GM23248 (cell line): Measurements from ENCODE around the gene EFCAB10. TPM values are rescaled to one million over a fixed set of nuclear protein-coding genes. Genes with fewer than 3 reads are reported as not detected.

Experiments used
- DNase-seq: peaks from one replicate; pipeline ENCODE4 v3.0.0-alpha.2; 2015
- H2AFZ ChIP-seq: fragments of 200-600 bp; sonication (generic); 2 replicates; pipeline ENCODE4 v1.6.1; 2016; ENCODE audit warnings: antibody characterized with exemption
- H3F3A ChIP-seq: fragments of 200-600 bp; sonication (generic); 2 replicates; pipeline ENCODE4 v1.6.1; 2016; ENCODE audit warnings: mild to moderate bottlenecking, antibody characterized with exemption, mixed run types; ENCODE audit not compliant: insufficient read depth
- H3K27ac ChIP-seq: fragments of 200-600 bp; sonication (generic); 2 replicates; pipeline ENCODE4 v1.5.1; 2016; ENCODE audit warnings: mild to moderate bottlenecking
- H3K27me3 ChIP-seq: fragments of 200-600 bp; sonication (generic); replicated peaks from 2 replicates; pipeline ENCODE4 v1.6.1; 2016; ENCODE audit warnings: mild to moderate bottlenecking; ENCODE audit not compliant: insufficient read depth
- H3K36me3 ChIP-seq: fragments of 200-600 bp; sonication (generic); 2 replicates; pipeline ENCODE4 v1.6.1; 2016; ENCODE audit warnings: low read depth, mild to moderate bottlenecking
- H3K4me1 ChIP-seq: fragments of 200-600 bp; sonication (generic); 2 replicates; pipeline ENCODE4 v1.6.1; 2016; ENCODE audit warnings: mild to moderate bottlenecking; ENCODE audit not compliant: insufficient read depth
- H3K4me2 ChIP-seq: fragments of 200-600 bp; sonication (generic); one replicate; pipeline ENCODE4 v1.6.1; 2016; ENCODE audit warnings: mild to moderate bottlenecking; ENCODE audit not compliant: unreplicated experiment
- H3K4me3 ChIP-seq: fragments of 200-600 bp; sonication (generic); 2 replicates; pipeline ENCODE4 v1.5.1; 2016; ENCODE audit warnings: mild to moderate bottlenecking
- H3K79me2 ChIP-seq: fragments of 200-600 bp; sonication (generic); 2 replicates; pipeline ENCODE4 v1.6.1; 2016; ENCODE audit warnings: mild to moderate bottlenecking; ENCODE audit not compliant: insufficient read depth
- H3K9ac ChIP-seq: fragments of 200-600 bp; sonication (generic); 2 replicates; pipeline ENCODE4 v1.6.1; 2016; ENCODE audit warnings: mild to moderate bottlenecking
- H3K9me2 ChIP-seq: fragments of 200-600 bp; sonication (generic); 2 replicates; pipeline ENCODE4 v1.6.1; 2016; ENCODE audit warnings: mixed run types, mild to moderate bottlenecking, moderate library complexity; ENCODE audit not compliant: insufficient read depth
- H3K9me3 ChIP-seq: fragments of 200-600 bp; sonication (generic); one replicate; pipeline ENCODE4 v1.6.1; 2017; ENCODE audit warnings: low read depth
- H4K20me1 ChIP-seq: fragments of 200-600 bp; sonication (generic); 2 replicates; pipeline ENCODE4 v1.6.0; 2016; ENCODE audit not compliant: insufficient read depth
- EZH2 ChIP-seq: fragments of 200-600 bp; sonication (generic); IDR thresholded peaks from 2 replicates; pipeline ENCODE4 v1.6.1; 2018; ENCODE audit warnings: antibody characterized with exemption, mild to moderate bottlenecking; ENCODE audit not compliant: insufficient read depth, poor library complexity, severe bottlenecking
- EZH2phosphoT487 ChIP-seq: fragments of 200-600 bp; sonication (generic); IDR thresholded peaks from 2 replicates; pipeline ENCODE4 v1.6.1; 2018; ENCODE audit warnings: antibody characterized with exemption, moderate library complexity, mild to moderate bottlenecking, low read depth; ENCODE audit not compliant: insufficient read depth
- WGBS, 2 experiments: methylation state at CpG; one replicate each; pipeline ENCODE4 v1.1.6; 2015 to 2017; ENCODE audit warnings: low lambda C conversion rate in 2 of 2, low coverage in 1 of 2; ENCODE audit errors: missing lambda C conversion rate in 2 of 2; 5-methylcytosine and 5-hydroxymethylcytosine counted together
- in situ Hi-C: fragments of 300-500 bp; cut with MboI; formaldehyde crosslinking; loops from 2 replicates; pipeline ENCODE4 v1.15.0; 2020
- polyA plus RNA-seq: library from polyadenylated mRNA; unstranded; fragments of >200 nt; fragmentation: Nextera tagmentation; extraction: Ambion mirVana; gene quantifications from 2 replicates; pipeline ENCODE4 v1.2.1, GENCODE V29; 2016
- total RNA-seq: library from RNA; depleted of rRNA; stranded (reverse); fragments of >200 nt; shearing (Covaris generic); gene quantifications from 2 replicates; pipeline ENCODE4 v1.2.3, GENCODE V29; 2014

Gene EFCAB10
- total and polyA plus RNA-seq, 2 experiments from 2014 or later, result 0.25 TPM; not detected in 1

DNA sequence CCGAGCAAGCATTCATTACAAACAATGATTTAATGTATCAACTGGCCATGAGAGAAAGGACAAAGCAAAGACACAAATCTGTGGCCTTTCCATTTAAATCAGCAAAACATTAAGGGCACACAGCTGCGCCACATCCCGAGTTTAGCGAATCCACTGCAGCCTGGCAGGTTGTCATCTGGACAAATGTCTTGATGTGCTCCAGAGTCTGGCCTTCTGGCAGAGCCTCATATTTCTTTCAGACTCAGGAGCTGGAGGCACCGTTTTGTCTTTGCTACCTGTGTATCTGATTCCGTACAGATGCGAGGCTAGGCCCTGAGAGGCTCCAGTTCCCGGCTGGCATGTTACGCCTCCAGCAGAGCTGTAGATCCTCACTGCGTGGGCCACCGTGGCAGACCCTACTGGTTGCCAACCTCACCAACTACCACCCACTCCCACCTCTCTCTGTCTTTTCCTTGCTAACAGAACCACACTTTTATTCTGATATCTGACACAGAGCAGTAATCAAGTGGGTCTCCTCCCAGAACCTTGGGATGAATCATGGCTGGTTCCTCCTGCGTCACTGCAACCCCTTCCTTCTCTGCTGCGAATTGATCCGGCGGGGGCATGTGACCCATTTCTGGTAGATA lies 40.9 kb upstream of the EFCAB10 start:
- 67 to 72% methylated on average over 15 of the region's 15 CpGs for WGBS, 2 experiments

GRCh38 chr7:105621617-105622016 lies 40.3 kb upstream of the EFCAB10 start:
- Histone ChIP-seq H3K79me2 (no peaks in the 10 kb centered on the region), H3K36me3 (0 out of 2 replicates have a peak, but pooled peaks cover 10% of the 10 kb centered on the region), H4K20me1 (no peaks in the 10 kb centered on the region), H3K9ac (0 out of 2 replicates have a peak overlapping the region, but pooled peaks have one; percentile 14), H3K4me1 (peaks cover 9% of the 10 kb centered on the region), H3K4me3 (no peak overlapping the region), H2AFZ (no peak overlapping the region), H3K4me2 (no peak overlapping the region), H3K27ac (no peak overlapping the region), H3K9me3 (no peaks in the 10 kb centered on the region), H3K9me2 (no peaks in the 10 kb centered on the region), H3F3A (no peaks in the 10 kb centered on the region), H3K27me3 (no peaks in the 10 kb centered on the region)
- DNase-seq, result peak; percentile 62
- 59 to 64% methylated on average over 3 of the region's 3 CpGs for WGBS, 2 experiments
- in situ Hi-C loops, result no loop called here
- TF ChIP-seq EZH2, result no peak
- no peak for TF ChIP-seq EZH2phosphoT487

More for the DNA sequence above, 40.9 kb upstream of the EFCAB10 start:
- H3F3A ChIP-seq, result no peaks in the 10 kb centered on the region
- DNase-seq, result no peak
- H3K27ac ChIP-seq, result no peak overlapping the region
- H3K4me3 ChIP-seq, result no peak overlapping the region
- H3K36me3 ChIP-seq, result 0 out of 2 replicates have a peak, but pooled peaks cover 10% of the 10 kb centered on the region
- no peak for TF ChIP-seq EZH2
- no peak for TF ChIP-seq EZH2phosphoT487
- no peaks in the 10 kb centered on the region for H3K9me2 ChIP-seq
- no peaks in the 10 kb centered on the region for H4K20me1 ChIP-seq
- H3K4me2 ChIP-seq, result no peak overlapping the region
- H3K79me2 ChIP-seq, result no peaks in the 10 kb centered on the region
- H2AFZ ChIP-seq, result no peak overlapping the region
- H3K4me1 ChIP-seq, result peaks cover 9% of the 10 kb centered on the region
- no peaks in the 10 kb centered on the region for H3K27me3 ChIP-seq
- in situ Hi-C loops, result no loop called here
- no peaks in the 10 kb centered on the region for H3K9me3 ChIP-seq
- no peak overlapping the region for H3K9ac ChIP-seq

DNA sequence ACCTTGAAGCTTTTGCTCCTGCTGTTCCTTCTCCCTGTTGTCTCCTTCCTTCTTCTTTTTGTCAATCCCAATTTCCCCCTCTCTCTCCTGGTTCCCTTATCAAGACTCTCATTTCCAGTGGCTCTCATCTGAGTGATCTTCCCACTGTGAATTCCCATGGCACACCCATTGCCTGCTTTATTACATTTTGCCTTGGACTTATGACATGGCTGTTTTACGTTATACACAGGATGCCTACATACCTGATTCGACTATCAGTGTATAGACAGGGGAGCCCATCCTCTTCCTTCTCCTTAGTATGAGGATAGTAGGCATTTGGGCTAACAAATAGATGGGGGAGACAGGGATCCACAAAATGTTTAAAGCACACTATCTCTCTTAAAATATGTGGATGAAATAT lies 39.9 kb upstream of the EFCAB10 start:
- in situ Hi-C loops, result no loop called here
- no peak overlapping the region for H2AFZ ChIP-seq

DNA sequence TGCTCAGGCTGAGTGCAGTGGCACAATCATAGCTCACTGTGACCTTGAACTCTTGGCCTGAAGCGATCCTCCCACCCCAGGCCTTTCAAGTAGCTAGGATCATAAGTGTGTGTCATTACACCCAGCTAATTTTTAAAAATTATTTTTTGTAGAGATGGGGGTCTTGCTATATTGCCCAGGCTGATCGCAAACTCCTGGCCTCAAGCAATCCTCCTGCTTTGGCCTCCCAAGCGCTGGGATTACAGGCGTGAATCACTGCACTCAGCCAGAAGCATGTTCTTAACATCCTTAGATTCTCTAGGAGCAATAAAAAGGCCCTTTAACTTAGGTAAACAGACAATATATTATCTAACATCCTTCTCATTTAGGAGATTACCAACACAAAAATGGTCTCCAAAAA lies 38.3 kb upstream of the EFCAB10 start:
- no peaks in the 10 kb centered on the region for H3F3A ChIP-seq
- no peak overlapping the region for H3K27ac ChIP-seq
- no peaks in the 10 kb centered on the region for H4K20me1 ChIP-seq
- H3K9me2 ChIP-seq, result no peaks in the 10 kb centered on the region
- no peaks in the 10 kb centered on the region for H3K9me3 ChIP-seq
- 89 to 96% methylated on average over 4 of the region's 4 CpGs for WGBS, 2 experiments
- TF ChIP-seq EZH2, result no peak
- TF ChIP-seq EZH2phosphoT487, result no peak
- H3K36me3 ChIP-seq, result no peaks in the 10 kb centered on the region
- no peak overlapping the region for H2AFZ ChIP-seq
- H3K79me2 ChIP-seq, result no peaks in the 10 kb centered on the region
- H3K4me3 ChIP-seq, result no peak overlapping the region
- H3K4me1 ChIP-seq, result peaks cover 9% of the 10 kb centered on the region
- no peak overlapping the region for H3K9ac ChIP-seq
- no peaks in the 10 kb centered on the region for H3K27me3 ChIP-seq
- DNase-seq, result no peak
- no peak overlapping the region for H3K4me2 ChIP-seq
- in situ Hi-C loops, result no loop called here

More for the DNA sequence above, 39.9 kb upstream of the EFCAB10 start:
- H3K4me2 ChIP-seq, result no peak overlapping the region
- H3K9me2 ChIP-seq, result no peaks in the 10 kb centered on the region
- 0 out of 2 replicates have a peak overlapping the region, but pooled peaks have one; percentile 14 for H3K9ac ChIP-seq
- DNase-seq, result no peak
- WGBS, 2 experiments, result 46 to 50% methylated on average over 2 of the region's 2 CpGs
- H3K36me3 ChIP-seq, result 0 out of 2 replicates have a peak, but pooled peaks cover 6% of the 10 kb centered on the region
- no peaks in the 10 kb centered on the region for H4K20me1 ChIP-seq
- no peaks in the 10 kb centered on the region for H3F3A ChIP-seq
- TF ChIP-seq EZH2phosphoT487 (no peak), EZH2 (no peak)
- H3K4me3 ChIP-seq, result no peak overlapping the region
- no peaks in the 10 kb centered on the region for H3K9me3 ChIP-seq
- no peak overlapping the region for H3K27ac ChIP-seq
- H3K27me3 ChIP-seq, result no peaks in the 10 kb centered on the region
- H3K79me2 ChIP-seq, result no peaks in the 10 kb centered on the region
- H3K4me1 ChIP-seq, result peaks cover 9% of the 10 kb centered on the region

DNA sequence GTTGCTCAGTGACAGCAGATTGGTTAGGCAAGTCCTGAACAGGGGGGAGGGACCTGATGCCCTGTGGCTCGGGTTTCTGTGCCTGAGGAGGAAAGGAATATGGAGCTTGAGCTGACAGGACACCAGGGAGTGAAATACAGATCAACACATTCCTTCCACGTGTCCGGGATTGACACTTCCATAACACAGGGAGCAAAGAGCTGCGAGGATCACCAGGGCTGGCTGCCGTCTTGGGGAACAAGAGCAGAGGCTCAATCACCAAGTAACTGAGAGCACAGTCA lies 36.7 kb upstream of the EFCAB10 start:
- H3K4me2 ChIP-seq, result no peak overlapping the region
- H3K36me3 ChIP-seq, result no peaks in the 10 kb centered on the region
- no peak overlapping the region for H3K4me3 ChIP-seq
- 75 to 79% methylated on average over 5 of the region's 5 CpGs for WGBS, 2 experiments
- H3K9me2 ChIP-seq, result no peaks in the 10 kb centered on the region
- no peak for DNase-seq
- in situ Hi-C loops, result no loop called here
- no peaks in the 10 kb centered on the region for H3K27me3 ChIP-seq
- H3K9me3 ChIP-seq, result no peaks in the 10 kb centered on the region
- H2AFZ ChIP-seq, result no peak overlapping the region
- no peaks in the 10 kb centered on the region for H3K79me2 ChIP-seq
- H4K20me1 ChIP-seq, result no peaks in the 10 kb centered on the region
- no peak overlapping the region for H3K9ac ChIP-seq
- TF ChIP-seq EZH2phosphoT487, result no peak
- TF ChIP-seq EZH2, result no peak
- H3K4me1 ChIP-seq, result peaks cover 9% of the 10 kb centered on the region
- H3F3A ChIP-seq, result no peaks in the 10 kb centered on the region
- no peak overlapping the region for H3K27ac ChIP-seq
